IMR-90 (cell line): ENCODE data around the gene SIX6. TPM values are rescaled to one million over a fixed set of nuclear protein-coding genes. Genes with fewer than 3 reads are reported as not detected.

Experiments
- ATAC-seq: fragments of 200-7000 bp; cut with Tn5 transposase; 2 replicates; pipeline ENCODE4 v1.9.1; 2020; ENCODE audit warnings: low read depth, mild to moderate bottlenecking, moderate library complexity
- BruUV-seq: library from RNA; stranded (reverse); fragments of 400-500 nt; replicated peaks from 2 replicates; lab custom pipeline; 2021; lab: Mats Ljungman, UMichigan
- CTCF ChIA-PET: fragments of 300-600 bp; formaldehyde crosslinking; extraction: SDS; loops from one replicate; lab custom pipeline; 2021; ENCODE audit warnings: antibody characterized with exemption; lab: Yijun Ruan, JAX
- POLR2A ChIA-PET: fragments of 300-600 bp; sonication (Branson Sonifier 250); formaldehyde crosslinking; loops from one replicate; lab custom pipeline; 2022; ENCODE audit warnings: antibody characterized with exemption; ENCODE audit not compliant: unreplicated experiment; lab: Charles Lee
- DNase-seq: peaks from one replicate; pipeline ENCODE4 v3.0.0; 2013
- H2AFZ ChIP-seq: replicated peaks from 2 replicates; pipeline ENCODE3; 2013; ENCODE audit warnings: low read length, mild to moderate bottlenecking; ENCODE audit not compliant: poor library complexity
- H2AK5ac ChIP-seq: 2 replicates; pipeline ENCODE4 v1.6.1; 2013; ENCODE audit warnings: low read depth, low read length, inconsistent platforms
- H2AK9ac ChIP-seq: replicated peaks from 2 replicates; pipeline ENCODE3; 2013; ENCODE audit warnings: mild to moderate bottlenecking, low read depth, low read length, moderate library complexity; ENCODE audit not compliant: poor library complexity
- H2BK120ac ChIP-seq: 2 replicates; pipeline ENCODE4 v1.6.1; 2013; ENCODE audit warnings: low read depth, low read length, inconsistent platforms
- H2BK15ac ChIP-seq: 3 replicates; pipeline ENCODE4 v1.6.1; 2013; ENCODE audit warnings: low read depth, low read length, inconsistent platforms
- H2BK20ac ChIP-seq: 2 replicates; pipeline ENCODE4 v1.6.1; 2013; ENCODE audit warnings: low read depth, mild to moderate bottlenecking, inconsistent platforms, low read length, moderate library complexity
- H2BK5ac ChIP-seq: 2 replicates; pipeline ENCODE4 v1.6.1; 2013; ENCODE audit warnings: mild to moderate bottlenecking, low read depth, low read length, inconsistent platforms; ENCODE audit not compliant: poor library complexity, severe bottlenecking
- H3K14ac ChIP-seq: replicated peaks from 2 replicates; pipeline ENCODE4 v1.6.1; 2013; ENCODE audit warnings: low read depth, low read length, inconsistent platforms
- H3K18ac ChIP-seq: 2 replicates; pipeline ENCODE4 v1.6.1; 2013; ENCODE audit warnings: low read depth, low read length, control low read depth
- H3K23ac ChIP-seq: 2 replicates; pipeline ENCODE4 v1.6.1; 2013; ENCODE audit warnings: low read depth, low read length, inconsistent platforms
- H3K27ac ChIP-seq: 2 replicates; pipeline ENCODE4 v1.5.1; 2013; ENCODE audit warnings: mild to moderate bottlenecking, control low read depth, low read length; ENCODE audit not compliant: insufficient read depth
- H3K27me3 ChIP-seq: 2 replicates; pipeline ENCODE4 v1.6.1; 2013; ENCODE audit warnings: low read length; ENCODE audit not compliant: control insufficient read depth, insufficient read depth
- H3K36me3 ChIP-seq: 2 replicates; pipeline ENCODE4 v1.6.1; 2013; ENCODE audit warnings: low read length, mixed read lengths; ENCODE audit not compliant: control insufficient read depth, insufficient read depth
- H3K4ac ChIP-seq: 2 replicates; pipeline ENCODE4 v1.6.1; 2013; ENCODE audit warnings: low read depth, low read length, inconsistent platforms
- H3K4me1 ChIP-seq: 2 replicates; pipeline ENCODE4 v1.6.1; 2013; ENCODE audit warnings: low read length, mixed read lengths; ENCODE audit not compliant: control insufficient read depth, insufficient read depth
- H3K4me2 ChIP-seq: 2 replicates; pipeline ENCODE4 v1.6.1; 2013; ENCODE audit warnings: low read depth, mild to moderate bottlenecking, control low read depth, low read length, moderate library complexity
- H3K4me3 ChIP-seq: 2 replicates; pipeline ENCODE4 v1.5.1; 2013; ENCODE audit warnings: low read depth, mild to moderate bottlenecking, control low read depth, low read length, moderate library complexity; ENCODE audit not compliant: insufficient read depth
- H3K56ac ChIP-seq: 2 replicates; pipeline ENCODE4 v1.6.1; 2013; ENCODE audit warnings: low read length, inconsistent platforms; ENCODE audit not compliant: insufficient read depth; ENCODE audit errors: extremely low read depth
- H3K79me1 ChIP-seq, 2 experiments: 2 replicates each; pipeline ENCODE4 v1.6.1; 2013; ENCODE audit warnings: low read length in 2 of 2, inconsistent platforms in 1 of 2, low read depth in 1 of 2
- H3K9ac ChIP-seq: 2 replicates; pipeline ENCODE4 v1.6.1; 2013; ENCODE audit warnings: low read depth, low read length, control low read depth
- H3K9me1 ChIP-seq: 2 replicates; pipeline ENCODE4 v1.6.1; 2013; ENCODE audit warnings: low read length, inconsistent platforms; ENCODE audit not compliant: insufficient read depth
- H3K9me3 ChIP-seq: 2 replicates; pipeline ENCODE4 v1.6.1; 2013; ENCODE audit warnings: low read length; ENCODE audit not compliant: control insufficient read depth, insufficient read depth
- H4K20me1 ChIP-seq: 2 replicates; pipeline ENCODE4 v1.6.1; 2013; ENCODE audit warnings: low read length, inconsistent platforms; ENCODE audit not compliant: insufficient read depth
- H4K5ac ChIP-seq: 2 replicates; pipeline ENCODE4 v1.6.1; 2013; ENCODE audit warnings: mild to moderate bottlenecking, low read depth, low read length, control low read depth
- H4K8ac ChIP-seq, 2 experiments: 2 replicates each; pipeline ENCODE4 v1.6.1; 2013; ENCODE audit warnings: low read depth in 2 of 2, low read length in 2 of 2, control low read depth in 1 of 2, inconsistent platforms in 1 of 2
- H4K91ac ChIP-seq: 2 replicates; pipeline ENCODE4 v1.6.1; 2013; ENCODE audit warnings: low read depth, low read length, inconsistent platforms; ENCODE audit not compliant: insufficient read depth
- CTCF ChIP-seq: conservative IDR thresholded peaks from 2 replicates; pipeline ENCODE4 v1.5.1; 2012; ENCODE audit warnings: mild to moderate bottlenecking, low read depth, low read length, improper control_type of control experiment
- MAFK ChIP-seq: IDR thresholded peaks from 2 replicates; pipeline ENCODE4 v1.6.1; 2012; ENCODE audit warnings: low read depth, low read length, improper control_type of control experiment
- MAZ ChIP-seq: IDR thresholded peaks from 2 replicates; pipeline ENCODE4 v1.6.1; 2012; ENCODE audit warnings: low read depth, mild to moderate bottlenecking, low read length, improper control_type of control experiment, moderate library complexity, borderline replicate concordance
- MXI1 ChIP-seq: IDR thresholded peaks from 2 replicates; pipeline ENCODE4 v1.6.1; 2012; ENCODE audit warnings: low read depth, mild to moderate bottlenecking, low read length, moderate library complexity, borderline replicate concordance
- RAD21 ChIP-seq: IDR thresholded peaks from 2 replicates; pipeline ENCODE4 v1.6.1; 2012; ENCODE audit warnings: low read length, improper control_type of control experiment
- SMC3 ChIP-seq: fragments of 150-350 bp; IDR thresholded peaks from 2 replicates; pipeline ENCODE4 v1.6.1; 2016; ENCODE audit warnings: low read depth, mild to moderate bottlenecking, antibody characterized with exemption, low read length, moderate library complexity
- WGBS, 2 experiments: methylation state at CpG; one replicate each; pipeline versions ENCODE4 v1.1.5 to v1.1.7; 2013; ENCODE audit warnings: missing lambda C conversion rate in 2 of 2; ENCODE audit not compliant: insufficient read length in 1 of 2; ENCODE audit errors: extremely low coverage in 2 of 2; 5-methylcytosine and 5-hydroxymethylcytosine counted together
- dilution Hi-C: fragments of 300-500 bp; cut with HindIII; formaldehyde crosslinking; loops from one replicate; pipeline ENCODE4 v1.14.3; 2018; ENCODE audit warnings: low sequenced_read_pairs; ENCODE audit not compliant: unreplicated experiment
- in situ Hi-C: fragments of 300-500 bp; cut with MboI; formaldehyde crosslinking; loops from 3 replicates; pipeline ENCODE4 v1.14.3; 2019; ENCODE audit warnings: low sequenced_read_pairs, inconsistent platforms, mixed read lengths
- intact Hi-C: fragments of 100-400 bp; cut with micrococcal nuclease; formaldehyde crosslinking; loops from 2 replicates; pipeline ENCODE4 v1.10.0; 2022
- polyA plus RNA-seq, 3 experiments: library from polyadenylated mRNA; depleted of rRNA; stranded (reverse); fragments of >200 nt; gene quantifications; 2 replicates each; pipeline ENCODE4 v1.2.3, GENCODE V29; 2012; ENCODE audit warnings: low replicate concordance in 1 of 3
- total RNA-seq: library from RNA; depleted of rRNA; stranded (reverse); fragments of >200 nt; gene quantifications from 2 replicates; pipeline ENCODE4 v1.2.3, GENCODE V29; 2012

Gene SIX6
- total and polyA plus RNA-seq, 2 of the 4 experiments (the other 2 are of a cell fraction) = not detected

GRCh38 chr14:60561845-60562746 lies 53.1 kb downstream of the SIX6 start:
- ATAC-seq (peak; percentile 89), DNase-seq (peak; percentile 82)
- H3K18ac ChIP-seq = no peak overlapping the region
- intact Hi-C loops = loop anchor here (1.0 to 5.0 kb wide), 2 partner anchors 212 to 725 kb away; no protein-coding TSS in a partner anchor
- TF ChIP-seq MAZ = no peak
- TF ChIP-seq MXI1 = no peak
- TF ChIP-seq RAD21 = peak; percentile 79
- TF ChIP-seq CTCF = peak; percentile 80
- no peak for TF ChIP-seq MAFK
- TF ChIP-seq SMC3 = peak; percentile 52
- peak overlapping the region; percentile 44; the same call in 1 of the 2 replicates for H2BK20ac ChIP-seq
- H4K5ac ChIP-seq = no peak overlapping the region
- no peak overlapping the region for H3K27ac ChIP-seq
- H3K27me3 ChIP-seq = no peaks in the 10 kb centered on the region
- no peaks in the 10 kb centered on the region for H3K9me3 ChIP-seq
- no peak overlapping the region for H3K14ac ChIP-seq
- H3K4me3 ChIP-seq = no peak overlapping the region
- H2BK5ac ChIP-seq = no peak overlapping the region
- no peak overlapping the region for H4K91ac ChIP-seq
- BruUV-seq = no TSS peak
- no peak overlapping the region for H3K4ac ChIP-seq
- no peak overlapping the region for H3K9ac ChIP-seq
- H2AK9ac ChIP-seq = no peak overlapping the region
- no peaks in the 10 kb centered on the region for H3K36me3 ChIP-seq
- in situ Hi-C loops = loop anchor here (25.0 kb wide), 1 partner anchor 500 kb away; no protein-coding TSS in a partner anchor
- no CpG with 5 or more reads among the region's 7 CpGs for WGBS, 2 experiments
- no peak overlapping the region for H3K4me2 ChIP-seq
- no peaks in the 10 kb centered on the region for H4K20me1 ChIP-seq
- dilution Hi-C loops = no loop called here
- no peak overlapping the region for H2AK5ac ChIP-seq
- no peaks in the 10 kb centered on the region for H3K9me1 ChIP-seq
- no peak overlapping the region for H3K56ac ChIP-seq
- H3K79me1 ChIP-seq = no peaks in the 10 kb centered on the region
- H2BK15ac ChIP-seq = no peak overlapping the region
- H2AFZ ChIP-seq = no peak overlapping the region
- ChIA-PET POLR2A (no interaction called here), CTCF (interaction anchor here (0.5 to 2.7 kb wide), 8 partner anchors 16 to 352 kb away, joined by 3 to 15 read pairs (median 3); no protein-coding TSS in a partner anchor)
- H4K8ac ChIP-seq = no peak overlapping the region
- H2BK120ac ChIP-seq = no peak overlapping the region
- H3K4me1 ChIP-seq = 0 out of 2 replicates have a peak, but pooled peaks cover 1% of the 10 kb centered on the region
- H3K23ac ChIP-seq = no peak overlapping the region
